GM19193 (cell line): ENCODE measurements around the gene CFAP46.

ENCODE experiments used
- POLR2A ChIP-seq: IDR thresholded peaks from 4 replicates; pipeline ENCODE4 v1.6.1; 2011; ENCODE audit not compliant: insufficient read depth, insufficient read length; ENCODE audit errors: extremely low read depth

CFAP46 gene

DNA sequence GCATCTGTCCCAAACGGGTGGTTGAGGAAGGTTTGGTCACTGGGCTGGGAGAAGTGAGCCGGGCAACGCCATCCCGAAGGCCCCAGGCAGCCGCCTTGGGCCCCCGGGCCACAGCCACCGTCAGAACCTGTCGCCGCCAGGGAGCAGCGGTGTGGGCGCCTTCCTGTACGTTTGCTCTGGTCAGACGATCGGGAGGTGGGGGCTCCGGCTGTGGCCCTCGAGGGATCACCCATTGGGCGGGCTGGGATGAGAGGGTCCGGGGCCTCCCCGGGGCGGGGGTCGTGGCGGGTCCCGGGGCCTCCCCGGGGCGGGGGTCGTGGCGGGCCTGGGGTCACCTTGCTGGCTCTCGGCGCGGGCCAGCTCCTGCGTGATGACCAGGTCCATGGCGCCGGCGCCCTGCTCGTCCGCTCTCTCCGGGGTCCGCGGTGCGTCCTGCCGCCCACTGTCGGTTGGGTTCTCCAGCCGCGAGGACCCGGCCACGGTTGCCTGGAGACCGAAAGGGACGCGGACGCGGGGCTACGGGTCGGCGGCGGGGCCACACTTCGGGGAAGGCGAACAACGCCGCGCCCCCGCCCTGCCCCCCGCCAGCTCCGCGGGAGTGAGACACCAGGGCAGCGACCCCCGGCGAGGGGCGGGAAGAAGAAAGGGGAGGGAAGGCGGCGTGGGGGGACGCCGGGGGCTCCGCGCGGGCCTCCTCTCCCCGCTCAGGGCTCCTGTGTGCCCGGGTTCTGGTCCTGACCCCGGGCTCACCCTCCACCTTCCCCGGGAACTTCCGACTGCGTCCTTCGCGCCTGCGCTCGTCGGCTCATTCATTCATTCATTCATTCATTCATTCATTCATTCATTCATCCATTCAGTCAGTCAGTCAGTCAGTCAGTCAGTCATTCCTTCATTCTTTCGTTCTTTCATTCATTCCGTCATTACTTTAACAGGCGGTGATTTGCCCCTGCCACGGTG lies at the start of gene CFAP46:
Gene CFAP46 (minus strand): TSS at position 470 of the 957 bp plus-strand sequence. CDS start 86 bp downstream, at position 384.
- no peak for TF ChIP-seq POLR2A

DNA sequence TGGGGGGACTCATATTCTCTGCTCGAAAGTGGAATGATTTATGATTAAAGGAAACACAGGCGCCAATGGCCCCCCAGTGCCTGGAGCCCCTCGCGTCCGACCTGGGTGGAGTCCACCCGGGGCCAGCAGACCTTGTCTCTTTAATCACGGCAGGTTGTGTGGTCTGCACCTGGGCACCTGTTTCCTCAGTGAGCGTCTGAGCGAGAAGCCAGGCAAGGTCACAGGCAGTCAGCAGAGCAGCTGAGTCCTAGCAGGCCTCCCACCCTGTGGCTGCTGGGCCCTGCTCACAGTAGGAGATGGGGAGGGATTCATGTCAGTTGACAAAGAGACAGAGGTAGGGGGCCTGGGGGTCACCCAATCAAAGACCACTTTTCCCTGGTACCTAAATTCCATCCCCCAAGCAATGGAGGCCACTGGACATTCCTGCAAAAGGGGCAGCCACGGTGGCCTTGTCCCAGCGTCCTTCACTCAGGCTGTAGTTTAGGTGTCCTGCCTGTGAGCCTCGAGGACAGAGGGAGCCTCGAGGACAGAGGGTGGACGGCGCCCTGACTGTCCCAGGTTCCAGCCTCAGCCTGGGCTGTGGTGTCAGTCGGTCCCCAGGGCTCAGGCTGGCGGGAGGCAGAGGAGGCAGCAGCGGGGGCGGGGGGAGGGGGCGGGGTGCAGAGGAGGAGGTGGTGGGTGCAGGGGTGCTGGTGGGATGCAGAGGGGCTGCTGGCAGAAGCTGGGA lies 49.5 kb upstream of the CFAP46 start:
- TF ChIP-seq POLR2A: no peak

DNA sequence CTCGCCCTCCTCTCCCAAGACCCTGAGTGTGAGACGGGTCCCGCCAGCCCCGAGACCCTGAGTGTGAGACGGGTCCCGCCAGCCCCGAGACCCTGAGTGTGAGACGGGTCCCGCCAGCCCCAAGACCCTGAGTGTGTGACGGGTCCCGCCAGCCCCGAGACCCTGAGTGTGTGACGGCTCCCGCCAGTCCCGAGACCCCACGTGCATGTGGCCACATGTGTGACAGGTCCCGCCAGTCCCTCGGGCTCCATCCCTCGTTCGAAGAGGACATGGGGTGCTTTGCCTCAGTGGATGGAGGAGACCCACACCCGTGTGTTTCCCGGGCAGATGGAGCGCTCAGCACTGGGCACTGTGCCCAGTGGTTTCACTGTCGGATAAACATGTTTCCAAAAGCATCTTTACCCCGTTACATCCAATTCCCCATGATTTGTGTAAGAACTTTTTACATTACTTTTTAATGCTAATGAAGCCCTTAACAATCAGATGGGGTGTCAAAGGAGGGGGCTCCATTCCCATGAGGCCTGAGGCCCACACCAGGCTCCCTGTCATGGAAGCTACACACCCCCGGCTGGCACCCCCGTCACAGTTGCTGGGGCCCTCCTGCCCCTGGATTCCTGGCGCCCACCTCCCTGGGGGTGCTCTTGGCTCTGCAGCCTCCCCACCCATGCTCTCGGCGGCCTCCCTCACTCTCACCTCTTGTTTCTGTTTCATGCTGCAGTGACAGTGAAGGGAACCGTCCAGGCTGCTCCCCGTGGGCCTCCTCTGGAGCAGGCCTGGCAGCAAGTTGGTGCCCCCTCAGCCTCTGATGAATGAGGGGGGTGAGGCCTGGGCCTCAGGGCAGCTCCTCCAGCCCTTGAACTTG lies 48.5 kb upstream of the CFAP46 start:
- no peak for TF ChIP-seq POLR2A

DNA sequence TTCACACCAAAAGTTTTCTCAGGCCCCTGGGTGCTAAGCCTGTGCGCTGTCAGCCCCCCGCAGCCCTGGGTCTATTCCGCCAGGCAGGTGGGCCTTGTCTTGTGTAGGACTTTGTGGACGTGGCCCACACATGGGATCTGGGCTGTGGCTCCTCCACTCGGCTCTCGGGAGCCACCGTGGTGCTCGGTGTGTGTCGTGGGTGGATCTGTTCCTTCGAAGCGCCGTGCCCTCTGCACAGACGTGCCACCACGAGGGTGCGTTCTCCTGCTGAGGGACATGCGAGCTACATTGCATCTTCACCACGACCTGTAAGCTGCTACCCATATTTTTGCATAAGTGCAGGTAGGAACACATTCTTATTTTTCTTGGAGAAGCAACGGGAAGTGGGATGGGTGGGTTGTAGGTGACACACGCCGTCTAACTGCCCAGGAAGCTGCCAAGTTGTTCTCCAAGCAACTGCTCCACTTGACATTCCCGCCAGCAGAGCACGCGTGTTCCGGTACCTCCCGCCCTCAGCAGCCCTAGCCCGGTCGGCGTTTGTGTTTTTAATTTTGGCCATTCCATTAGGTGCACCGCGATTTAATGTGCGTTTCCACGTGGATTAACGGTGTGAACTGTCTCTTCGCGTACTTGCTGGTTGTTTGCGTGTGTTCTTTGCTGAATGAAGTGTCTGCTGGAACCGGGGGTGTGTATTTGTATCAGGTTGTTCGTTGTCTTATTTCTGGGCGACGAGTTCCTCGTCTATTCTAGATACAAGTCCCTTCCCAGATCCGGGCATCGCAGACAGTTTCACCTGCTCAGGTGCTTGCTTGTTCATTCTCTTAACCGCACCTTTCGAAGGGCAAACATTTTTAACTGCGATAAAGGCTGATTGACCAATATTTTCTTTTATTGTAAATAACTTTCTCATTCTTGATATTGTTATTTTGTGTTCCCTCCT lies 47.4 kb upstream of the CFAP46 start:
- no peak for TF ChIP-seq POLR2A

GRCh38 chr10:132988988-132989387 lies 46.6 kb upstream of the CFAP46 start:
- no peak for TF ChIP-seq POLR2A

GRCh38 chr10:132987671-132988571 lies 45.6 kb upstream of the CFAP46 start:
- TF ChIP-seq POLR2A: no peak

DNA sequence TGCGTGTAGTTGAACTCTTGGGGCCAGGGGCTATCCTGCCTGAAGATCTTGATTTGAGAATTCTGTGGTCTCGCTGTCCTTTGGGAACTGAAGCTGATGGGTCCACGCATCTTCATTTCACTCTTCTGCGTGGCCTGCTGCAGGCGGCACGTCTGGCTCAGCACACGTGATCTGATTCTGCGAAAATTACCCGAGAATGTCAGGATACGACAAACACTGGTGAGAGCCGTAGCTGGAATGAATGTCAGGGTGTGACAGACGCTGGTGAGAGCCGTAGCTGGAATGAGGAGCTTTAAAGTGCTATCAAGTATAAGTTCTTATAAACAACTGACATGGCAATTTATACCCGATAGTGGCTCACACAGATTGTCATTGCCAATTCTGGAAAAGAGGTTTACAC lies 44.6 kb upstream of the CFAP46 start:
- TF ChIP-seq POLR2A: no peak

GRCh38 chr10:132986576-132986975 lies 44.2 kb upstream of the CFAP46 start:
- TF ChIP-seq POLR2A: no peak

GRCh38 chr10:132986076-132986475 lies 43.7 kb upstream of the CFAP46 start:
- no peak for TF ChIP-seq POLR2A

- TF ChIP-seq POLR2A: no peak
Observed at GRCh38 chr10:132985546-132985900, 43.2 kb upstream of the CFAP46 start.

DNA sequence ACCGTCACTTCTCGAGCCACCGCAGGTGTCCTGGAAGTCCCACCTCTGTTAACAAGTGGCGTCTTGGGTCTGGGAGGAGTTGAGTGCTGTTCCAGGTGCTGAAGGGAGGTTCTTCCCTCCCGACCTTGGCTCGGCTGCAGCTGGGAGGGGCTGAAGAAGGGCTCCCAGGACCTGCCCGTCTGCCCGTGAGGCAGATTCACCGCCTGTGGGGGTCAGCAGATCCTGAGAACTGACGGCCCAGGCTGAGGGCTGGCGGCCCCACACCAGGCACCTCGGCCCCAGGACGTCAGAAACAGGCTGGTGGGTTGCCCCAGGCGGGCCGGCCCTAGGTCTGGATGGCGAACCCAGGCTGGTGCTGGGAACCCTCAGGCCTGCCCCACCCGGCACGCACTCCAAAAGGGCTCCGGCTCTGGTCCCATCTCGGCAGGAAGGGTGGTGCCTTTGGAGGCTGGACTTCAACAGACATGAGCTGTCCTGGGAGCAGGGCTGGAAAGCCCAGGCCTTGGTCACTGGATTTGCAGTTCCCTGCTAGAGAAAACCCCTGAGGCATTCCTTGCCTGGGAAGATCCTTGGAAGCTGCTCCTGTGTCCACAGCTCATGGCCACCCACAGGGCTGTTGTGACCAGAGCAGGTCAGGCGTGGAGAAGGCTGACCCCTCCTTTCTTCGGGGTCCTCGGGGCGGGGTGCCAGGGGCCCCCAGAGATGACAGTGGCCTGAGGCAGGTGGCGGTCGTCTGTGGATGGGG lies 42.6 kb upstream of the CFAP46 start:
- no peak for TF ChIP-seq POLR2A

DNA sequence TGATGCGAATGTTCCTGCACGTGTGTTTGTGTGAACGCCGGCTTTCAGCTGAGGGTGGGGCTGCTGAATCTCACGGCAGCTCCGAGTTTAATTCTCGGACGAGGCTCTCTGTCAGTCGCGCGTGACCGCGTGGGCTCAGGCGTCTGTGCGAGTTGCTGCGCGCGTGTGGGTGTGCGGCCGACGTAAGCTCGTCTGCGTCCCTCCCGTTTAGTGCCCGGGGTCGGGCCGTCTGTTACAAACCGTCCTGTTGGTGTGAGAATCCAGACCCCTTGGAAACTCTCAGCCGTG lies 41.6 kb upstream of the CFAP46 start:
- no peak for TF ChIP-seq POLR2A

- TF ChIP-seq POLR2A: no peak
Observed at GRCh38 chr10:132983252-132984007, 41.1 kb upstream of the CFAP46 start.
